IMR-90 (cell line): Measurements from ENCODE around the gene TMED6. TPM values are rescaled to one million over a fixed set of nuclear protein-coding genes. Genes with fewer than 3 reads are reported as not detected.

ENCODE experiments used
- ATAC-seq: fragments of 200-7000 bp; cut with Tn5 transposase; 2 replicates; pipeline ENCODE4 v1.9.1; 2020; ENCODE audit warnings: low read depth, mild to moderate bottlenecking, moderate library complexity
- BruUV-seq: library from RNA; stranded (reverse); fragments of 400-500 nt; replicated peaks from 2 replicates; lab custom pipeline; 2021; lab: Mats Ljungman, UMichigan
- CTCF ChIA-PET: fragments of 300-600 bp; formaldehyde crosslinking; extraction: SDS; loops from one replicate; lab custom pipeline; 2021; ENCODE audit warnings: antibody characterized with exemption; lab: Yijun Ruan, JAX
- POLR2A ChIA-PET: fragments of 300-600 bp; sonication (Branson Sonifier 250); formaldehyde crosslinking; loops from one replicate; lab custom pipeline; 2022; ENCODE audit warnings: antibody characterized with exemption; ENCODE audit not compliant: unreplicated experiment; lab: Charles Lee
- DNase-seq: peaks from one replicate; pipeline ENCODE4 v3.0.0; 2013
- H2AFZ ChIP-seq: replicated peaks from 2 replicates; pipeline ENCODE3; 2013; ENCODE audit warnings: low read length, mild to moderate bottlenecking; ENCODE audit not compliant: poor library complexity
- H2AK5ac ChIP-seq: 2 replicates; pipeline ENCODE4 v1.6.1; 2013; ENCODE audit warnings: low read depth, low read length, inconsistent platforms
- H2AK9ac ChIP-seq: replicated peaks from 2 replicates; pipeline ENCODE3; 2013; ENCODE audit warnings: mild to moderate bottlenecking, low read depth, low read length, moderate library complexity; ENCODE audit not compliant: poor library complexity
- H2BK120ac ChIP-seq: 2 replicates; pipeline ENCODE4 v1.6.1; 2013; ENCODE audit warnings: low read depth, low read length, inconsistent platforms
- H2BK15ac ChIP-seq: 3 replicates; pipeline ENCODE4 v1.6.1; 2013; ENCODE audit warnings: low read depth, low read length, inconsistent platforms
- H2BK20ac ChIP-seq: 2 replicates; pipeline ENCODE4 v1.6.1; 2013; ENCODE audit warnings: low read depth, mild to moderate bottlenecking, inconsistent platforms, low read length, moderate library complexity
- H2BK5ac ChIP-seq: 2 replicates; pipeline ENCODE4 v1.6.1; 2013; ENCODE audit warnings: mild to moderate bottlenecking, low read depth, low read length, inconsistent platforms; ENCODE audit not compliant: poor library complexity, severe bottlenecking
- H3K14ac ChIP-seq: replicated peaks from 2 replicates; pipeline ENCODE4 v1.6.1; 2013; ENCODE audit warnings: low read depth, low read length, inconsistent platforms
- H3K18ac ChIP-seq: 2 replicates; pipeline ENCODE4 v1.6.1; 2013; ENCODE audit warnings: low read depth, low read length, control low read depth
- H3K23ac ChIP-seq: 2 replicates; pipeline ENCODE4 v1.6.1; 2013; ENCODE audit warnings: low read depth, low read length, inconsistent platforms
- H3K27ac ChIP-seq: 2 replicates; pipeline ENCODE4 v1.5.1; 2013; ENCODE audit warnings: mild to moderate bottlenecking, control low read depth, low read length; ENCODE audit not compliant: insufficient read depth
- H3K27me3 ChIP-seq: 2 replicates; pipeline ENCODE4 v1.6.1; 2013; ENCODE audit warnings: low read length; ENCODE audit not compliant: control insufficient read depth, insufficient read depth
- H3K36me3 ChIP-seq: 2 replicates; pipeline ENCODE4 v1.6.1; 2013; ENCODE audit warnings: low read length, mixed read lengths; ENCODE audit not compliant: control insufficient read depth, insufficient read depth
- H3K4ac ChIP-seq: 2 replicates; pipeline ENCODE4 v1.6.1; 2013; ENCODE audit warnings: low read depth, low read length, inconsistent platforms
- H3K4me1 ChIP-seq: 2 replicates; pipeline ENCODE4 v1.6.1; 2013; ENCODE audit warnings: low read length, mixed read lengths; ENCODE audit not compliant: control insufficient read depth, insufficient read depth
- H3K4me2 ChIP-seq: 2 replicates; pipeline ENCODE4 v1.6.1; 2013; ENCODE audit warnings: low read depth, mild to moderate bottlenecking, control low read depth, low read length, moderate library complexity
- H3K4me3 ChIP-seq: 2 replicates; pipeline ENCODE4 v1.5.1; 2013; ENCODE audit warnings: low read depth, mild to moderate bottlenecking, control low read depth, low read length, moderate library complexity; ENCODE audit not compliant: insufficient read depth
- H3K56ac ChIP-seq: 2 replicates; pipeline ENCODE4 v1.6.1; 2013; ENCODE audit warnings: low read length, inconsistent platforms; ENCODE audit not compliant: insufficient read depth; ENCODE audit errors: extremely low read depth
- H3K79me1 ChIP-seq, 2 experiments: 2 replicates each; pipeline ENCODE4 v1.6.1; 2013; ENCODE audit warnings: low read length in 2 of 2, inconsistent platforms in 1 of 2, low read depth in 1 of 2
- H3K9ac ChIP-seq: 2 replicates; pipeline ENCODE4 v1.6.1; 2013; ENCODE audit warnings: low read depth, low read length, control low read depth
- H3K9me1 ChIP-seq: 2 replicates; pipeline ENCODE4 v1.6.1; 2013; ENCODE audit warnings: low read length, inconsistent platforms; ENCODE audit not compliant: insufficient read depth
- H3K9me3 ChIP-seq: 2 replicates; pipeline ENCODE4 v1.6.1; 2013; ENCODE audit warnings: low read length; ENCODE audit not compliant: control insufficient read depth, insufficient read depth
- H4K20me1 ChIP-seq: 2 replicates; pipeline ENCODE4 v1.6.1; 2013; ENCODE audit warnings: low read length, inconsistent platforms; ENCODE audit not compliant: insufficient read depth
- H4K5ac ChIP-seq: 2 replicates; pipeline ENCODE4 v1.6.1; 2013; ENCODE audit warnings: mild to moderate bottlenecking, low read depth, low read length, control low read depth
- H4K8ac ChIP-seq, 2 experiments: 2 replicates each; pipeline ENCODE4 v1.6.1; 2013; ENCODE audit warnings: low read depth in 2 of 2, low read length in 2 of 2, control low read depth in 1 of 2, inconsistent platforms in 1 of 2
- H4K91ac ChIP-seq: 2 replicates; pipeline ENCODE4 v1.6.1; 2013; ENCODE audit warnings: low read depth, low read length, inconsistent platforms; ENCODE audit not compliant: insufficient read depth
- BHLHE40 ChIP-seq: fragments of 150-350 bp; IDR thresholded peaks from 2 replicates; pipeline ENCODE4 v1.6.1; 2016; ENCODE audit warnings: mild to moderate bottlenecking, low read depth, low read length
- CEBPB ChIP-seq: IDR thresholded peaks from 2 replicates; pipeline ENCODE4 v1.6.1; 2012; ENCODE audit warnings: low read depth, low read length, improper control_type of control experiment
- CHD1 ChIP-seq: IDR thresholded peaks from 2 replicates; pipeline ENCODE4 v1.6.1; 2012; ENCODE audit warnings: low read depth, low read length, improper control_type of control experiment
- ELK1 ChIP-seq: fragments of 150-350 bp; IDR thresholded peaks from 2 replicates; pipeline ENCODE4 v1.6.1; 2016; ENCODE audit warnings: low read depth, mild to moderate bottlenecking, low read length, moderate library complexity, borderline replicate concordance
- FOS ChIP-seq: fragments of 150-350 bp; IDR thresholded peaks from 2 replicates; pipeline ENCODE4 v1.6.1; 2016; ENCODE audit warnings: low read depth, low read length
- MAFK ChIP-seq: IDR thresholded peaks from 2 replicates; pipeline ENCODE4 v1.6.1; 2012; ENCODE audit warnings: low read depth, low read length, improper control_type of control experiment
- MAZ ChIP-seq: IDR thresholded peaks from 2 replicates; pipeline ENCODE4 v1.6.1; 2012; ENCODE audit warnings: low read depth, mild to moderate bottlenecking, low read length, improper control_type of control experiment, moderate library complexity, borderline replicate concordance
- MXI1 ChIP-seq: IDR thresholded peaks from 2 replicates; pipeline ENCODE4 v1.6.1; 2012; ENCODE audit warnings: low read depth, mild to moderate bottlenecking, low read length, moderate library complexity, borderline replicate concordance
- NFE2L2 ChIP-seq: fragments of 150-350 bp; IDR thresholded peaks from 2 replicates; pipeline ENCODE4 v1.6.1; 2016; ENCODE audit warnings: low read depth, mild to moderate bottlenecking, low read length
- POLR2A ChIP-seq: IDR thresholded peaks from 2 replicates; pipeline ENCODE4 v1.6.1; 2012; ENCODE audit warnings: mild to moderate bottlenecking, low read depth, low read length
- RAD21 ChIP-seq: IDR thresholded peaks from 2 replicates; pipeline ENCODE4 v1.6.1; 2012; ENCODE audit warnings: low read length, improper control_type of control experiment
- RFX5 ChIP-seq: IDR thresholded peaks from 2 replicates; pipeline ENCODE4 v1.8.0; 2012; ENCODE audit warnings: low read depth, mild to moderate bottlenecking, low read length, moderate library complexity
- SMC3 ChIP-seq: fragments of 150-350 bp; IDR thresholded peaks from 2 replicates; pipeline ENCODE4 v1.6.1; 2016; ENCODE audit warnings: low read depth, mild to moderate bottlenecking, antibody characterized with exemption, low read length, moderate library complexity
- WGBS, 2 experiments: methylation state at CpG; one replicate each; pipeline versions ENCODE4 v1.1.5 to v1.1.7; 2013; ENCODE audit warnings: missing lambda C conversion rate in 2 of 2; ENCODE audit not compliant: insufficient read length in 1 of 2; ENCODE audit errors: extremely low coverage in 2 of 2; 5-methylcytosine and 5-hydroxymethylcytosine counted together
- dilution Hi-C: fragments of 300-500 bp; cut with HindIII; formaldehyde crosslinking; loops from one replicate; pipeline ENCODE4 v1.14.3; 2018; ENCODE audit warnings: low sequenced_read_pairs; ENCODE audit not compliant: unreplicated experiment
- in situ Hi-C: fragments of 300-500 bp; cut with MboI; formaldehyde crosslinking; loops from 3 replicates; pipeline ENCODE4 v1.14.3; 2019; ENCODE audit warnings: low sequenced_read_pairs, inconsistent platforms, mixed read lengths
- intact Hi-C: fragments of 100-400 bp; cut with micrococcal nuclease; formaldehyde crosslinking; loops from 2 replicates; pipeline ENCODE4 v1.10.0; 2022
- polyA plus RNA-seq, 3 experiments: library from polyadenylated mRNA; depleted of rRNA; stranded (reverse); fragments of >200 nt; gene quantifications; 2 replicates each; pipeline ENCODE4 v1.2.3, GENCODE V29; 2012; ENCODE audit warnings: low replicate concordance in 1 of 3
- total RNA-seq: library from RNA; depleted of rRNA; stranded (reverse); fragments of >200 nt; gene quantifications from 2 replicates; pipeline ENCODE4 v1.2.3, GENCODE V29; 2012
- TF ChIP-seq, protein P1 (sequence below): conservative IDR thresholded peaks from 2 replicates; pipeline ENCODE4 v1.5.1; 2012; ENCODE audit warnings: mild to moderate bottlenecking, low read depth, low read length, improper control_type of control experiment
- TF ChIP-seq, protein P2 (sequence below): fragments of 150-350 bp; IDR thresholded peaks from 2 replicates; pipeline ENCODE4 v1.6.1; 2017; ENCODE audit warnings: mild to moderate bottlenecking, antibody characterized with exemption, low read length, low read depth

TMED6 gene
- total and polyA plus RNA-seq, 2 of the 4 experiments (the other 2 are of a cell fraction), result 0.10 TPM; not detected in 1

DNA sequence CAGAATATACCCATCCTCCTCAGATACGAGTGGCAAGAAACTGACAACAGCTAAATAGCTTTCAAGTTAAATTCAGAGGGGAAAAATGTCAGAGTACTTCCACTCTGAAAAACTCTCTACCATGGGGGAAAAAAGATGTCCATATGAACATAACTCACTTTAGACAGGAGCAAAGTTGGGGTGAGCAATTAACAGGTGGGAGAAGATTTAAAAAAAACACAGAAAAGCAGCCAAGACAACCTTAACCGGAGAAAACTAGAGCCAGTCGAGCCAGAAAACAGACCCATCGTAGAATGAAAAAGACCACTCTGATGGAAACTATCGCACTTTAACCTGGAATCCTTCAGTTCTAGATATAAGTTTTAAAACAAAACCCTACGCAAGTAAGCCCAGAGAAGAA, 33.4 kb upstream of the TMED6 start:
- H3K4me3 ChIP-seq, result peak overlapping the region; percentile 98
- H2AK9ac ChIP-seq, result no peak overlapping the region
- H2BK5ac ChIP-seq, result no peak overlapping the region
- H4K5ac ChIP-seq, result peak overlapping the region; percentile 56
- H3K27ac ChIP-seq, result peak overlapping the region; percentile 94
- intact Hi-C loops (loop anchor here (5.0 kb wide), 1 partner anchor 372 kb away; no protein-coding TSS in a partner anchor), in situ Hi-C loops (no loop called here), dilution Hi-C loops (no loop called here)
- no peaks in the 10 kb centered on the region for H3K27me3 ChIP-seq
- peak overlapping the region; percentile 90 for H2AFZ ChIP-seq
- H2BK120ac ChIP-seq, result no peak overlapping the region
- H2BK15ac ChIP-seq, result no peak overlapping the region
- H4K8ac ChIP-seq, result peak overlapping the region; percentile 57 to 99; a peak in 3 of 4 replicates
- 0 out of 2 replicates have a peak overlapping the region, but pooled peaks have one; percentile 54 for H3K18ac ChIP-seq
- H4K91ac ChIP-seq, result peak overlapping the region; percentile 26; the same call in 1 of the 2 replicates
- H3K4ac ChIP-seq, result 0 out of 2 replicates have a peak overlapping the region, but pooled peaks have one; percentile 8
- H3K79me1 ChIP-seq, result peaks cover 18 to 31% of the 10 kb centered on the region in 2 experiments
- no peaks in the 10 kb centered on the region for H4K20me1 ChIP-seq
- peaks cover 3% of the 10 kb centered on the region; the same call in 1 of the 2 replicates for H3K9me1 ChIP-seq
- H2AK5ac ChIP-seq, result no peak overlapping the region
- H3K36me3 ChIP-seq, result peaks cover 9% of the 10 kb centered on the region
- 7% methylated on average over 2 of the region's 6 CpGs; no CpG with 5 or more reads in 1 of the 2 experiments for WGBS, 2 experiments
- no peak for DNase-seq
- peak overlapping the region; percentile 3; the same call in 1 of the 2 replicates for H3K23ac ChIP-seq
- ChIA-PET POLR2A (interaction anchor here (0.6 to 1.1 kb wide), 2 partner anchors 40 to 182 kb away, joined by 3 to 4 read pairs; no protein-coding TSS in a partner anchor), CTCF (interaction anchor here (1.3 kb wide), 1 partner anchor 12 kb away, joined by 3 read pairs; no protein-coding TSS in a partner anchor)
- H3K4me2 ChIP-seq, result peak overlapping the region; percentile 97
- no peaks in the 10 kb centered on the region for H3K9me3 ChIP-seq
- H2BK20ac ChIP-seq, result no peak overlapping the region
- peak overlapping the region; percentile 2; the same call in 1 of the 2 replicates for H3K14ac ChIP-seq
- H3K56ac ChIP-seq, result peak overlapping the region; percentile 73
- H3K9ac ChIP-seq, result peak overlapping the region; percentile 100
- BruUV-seq, result no TSS peak
- H3K4me1 ChIP-seq, result no peaks in the 10 kb centered on the region; the same call in 1 of the 2 replicates
- ATAC-seq, result no peak
- TF ChIP-seq POLR2A (no peak), BHLHE40 (no peak), CEBPB (no peak), MAZ (no peak), CHD1 (no peak), FOS (no peak), MXI1 (no peak), SMC3 (no peak), RAD21 (no peak), RFX5 (no peak), NFE2L2 (no peak), MAFK (no peak), ELK1 (no peak)
- TF ChIP-seq, protein P1, sequence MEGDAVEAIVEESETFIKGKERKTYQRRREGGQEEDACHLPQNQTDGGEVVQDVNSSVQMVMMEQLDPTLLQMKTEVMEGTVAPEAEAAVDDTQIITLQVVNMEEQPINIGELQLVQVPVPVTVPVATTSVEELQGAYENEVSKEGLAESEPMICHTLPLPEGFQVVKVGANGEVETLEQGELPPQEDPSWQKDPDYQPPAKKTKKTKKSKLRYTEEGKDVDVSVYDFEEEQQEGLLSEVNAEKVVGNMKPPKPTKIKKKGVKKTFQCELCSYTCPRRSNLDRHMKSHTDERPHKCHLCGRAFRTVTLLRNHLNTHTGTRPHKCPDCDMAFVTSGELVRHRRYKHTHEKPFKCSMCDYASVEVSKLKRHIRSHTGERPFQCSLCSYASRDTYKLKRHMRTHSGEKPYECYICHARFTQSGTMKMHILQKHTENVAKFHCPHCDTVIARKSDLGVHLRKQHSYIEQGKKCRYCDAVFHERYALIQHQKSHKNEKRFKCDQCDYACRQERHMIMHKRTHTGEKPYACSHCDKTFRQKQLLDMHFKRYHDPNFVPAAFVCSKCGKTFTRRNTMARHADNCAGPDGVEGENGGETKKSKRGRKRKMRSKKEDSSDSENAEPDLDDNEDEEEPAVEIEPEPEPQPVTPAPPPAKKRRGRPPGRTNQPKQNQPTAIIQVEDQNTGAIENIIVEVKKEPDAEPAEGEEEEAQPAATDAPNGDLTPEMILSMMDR, result no peak
- TF ChIP-seq, protein P2, sequence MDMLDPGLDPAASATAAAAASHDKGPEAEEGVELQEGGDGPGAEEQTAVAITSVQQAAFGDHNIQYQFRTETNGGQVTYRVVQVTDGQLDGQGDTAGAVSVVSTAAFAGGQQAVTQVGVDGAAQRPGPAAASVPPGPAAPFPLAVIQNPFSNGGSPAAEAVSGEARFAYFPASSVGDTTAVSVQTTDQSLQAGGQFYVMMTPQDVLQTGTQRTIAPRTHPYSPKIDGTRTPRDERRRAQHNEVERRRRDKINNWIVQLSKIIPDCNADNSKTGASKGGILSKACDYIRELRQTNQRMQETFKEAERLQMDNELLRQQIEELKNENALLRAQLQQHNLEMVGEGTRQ, result no peak
